GM11168 (cell line): Measurements from ENCODE around the gene BEND5.

Source experiments
- in situ Hi-C: fragments of 300-500 bp; cut with MboI; formaldehyde crosslinking; loops from one replicate; pipeline ENCODE4 v1.12.0; 2022; ENCODE audit warnings: low sequenced_read_pairs; ENCODE audit not compliant: unreplicated experiment

Gene BEND5

GRCh38 chr1:48776393-48777218 is at the start of gene BEND5:
TSS of gene BEND5 (minus strand) at chr1:48776891. CDS start at chr1:48776831, 60 bp downstream.
- in situ Hi-C loops, result no loop called here

DNA sequence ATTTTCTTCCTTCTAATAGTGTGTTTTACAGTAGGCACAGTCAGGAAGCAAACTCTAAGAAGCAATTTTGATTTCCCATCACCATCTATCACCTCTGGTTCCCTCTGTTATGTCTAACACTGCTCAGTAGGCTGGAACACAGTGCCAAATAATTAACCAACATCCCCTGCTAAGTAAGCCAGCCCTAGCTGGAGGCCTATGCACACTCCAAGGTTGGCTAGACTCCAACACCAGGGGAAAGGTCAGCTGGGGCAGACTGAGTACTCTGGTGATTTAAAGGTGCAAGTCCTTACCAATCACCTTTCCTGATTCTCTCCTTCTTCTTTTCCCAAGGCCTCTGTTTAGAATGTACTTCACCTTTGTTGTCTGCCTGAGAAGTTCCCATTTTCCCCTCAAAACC is 46.5 kb upstream of the BEND5 start:
- in situ Hi-C loops, result no loop called here

GRCh38 chr1:48820491-48820890 is 43.8 kb upstream of the BEND5 start:
- in situ Hi-C loops, result no loop called here

DNA sequence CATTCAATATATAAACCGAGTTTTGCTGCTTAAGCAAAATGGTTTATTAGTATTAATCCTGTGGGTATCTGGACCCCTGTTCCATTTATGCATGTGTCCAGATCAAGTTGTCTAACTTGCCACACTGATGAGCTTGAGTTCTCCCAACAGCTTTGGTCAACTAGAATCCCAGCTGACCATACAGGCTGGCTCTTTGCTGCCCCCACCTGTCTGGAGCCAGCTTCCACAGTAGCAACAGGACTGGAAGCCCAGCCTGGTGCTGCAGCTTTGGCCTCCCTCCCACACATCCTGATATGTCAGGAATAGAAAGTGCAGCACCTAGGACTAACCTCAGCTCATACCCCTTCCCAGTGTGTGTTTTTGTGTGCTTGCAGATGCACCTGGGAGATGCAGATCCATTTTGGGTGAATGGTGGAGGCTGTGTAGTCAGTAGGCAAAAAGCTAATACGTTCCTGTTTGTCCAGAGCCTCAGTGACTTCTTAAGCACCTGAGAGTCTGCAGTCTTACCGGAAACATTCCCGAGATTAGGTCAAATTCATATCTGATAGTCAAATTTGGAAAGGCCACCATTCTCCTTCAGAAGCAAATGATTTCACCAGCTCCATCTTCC is 40.9 kb upstream of the BEND5 start:
- in situ Hi-C loops, result no loop called here

- in situ Hi-C loops, result no loop called here
These were observed 34.0 kb upstream of the BEND5 start for GRCh38 chr1:48810740-48811139.

GRCh38 chr1:48808496-48808895 is 31.8 kb upstream of the BEND5 start:
- in situ Hi-C loops, result no loop called here

DNA sequence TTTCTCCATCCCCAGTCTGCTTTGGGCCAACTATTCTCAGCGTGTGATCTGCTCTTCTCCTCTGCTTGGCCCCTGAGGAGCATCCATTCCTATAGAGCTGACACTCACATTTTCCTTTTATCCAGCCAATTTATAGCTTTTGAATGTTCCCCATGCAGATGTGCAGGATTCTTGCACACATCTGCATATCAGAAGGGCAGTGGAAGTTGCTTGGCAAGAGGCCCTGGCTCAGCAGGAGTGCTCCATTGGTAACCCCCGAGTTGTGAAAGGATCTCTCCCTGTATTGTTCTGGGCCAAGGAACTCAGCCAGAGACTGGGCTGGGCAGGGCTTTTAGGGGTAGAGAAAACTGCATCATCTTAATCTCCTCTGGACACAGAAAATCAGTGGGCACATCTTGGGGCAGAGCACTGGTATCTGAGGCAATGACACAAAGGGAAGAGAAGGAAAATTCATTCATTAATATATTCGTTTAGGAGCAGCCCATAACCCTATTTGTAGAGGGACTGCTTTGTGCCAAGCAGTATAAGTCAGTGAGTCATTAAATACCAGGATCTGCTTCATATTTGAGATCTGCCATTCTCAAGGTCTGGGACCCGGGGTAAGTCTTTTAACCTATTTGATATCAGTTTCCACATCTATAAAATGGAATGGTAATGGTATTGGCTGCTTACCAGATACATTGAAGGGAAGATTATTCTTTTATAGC is 31.0 kb upstream of the BEND5 start:
- in situ Hi-C loops, result no loop called here

GRCh38 chr1:48803474-48803873 is 26.8 kb upstream of the BEND5 start:
- in situ Hi-C loops, result no loop called here

DNA sequence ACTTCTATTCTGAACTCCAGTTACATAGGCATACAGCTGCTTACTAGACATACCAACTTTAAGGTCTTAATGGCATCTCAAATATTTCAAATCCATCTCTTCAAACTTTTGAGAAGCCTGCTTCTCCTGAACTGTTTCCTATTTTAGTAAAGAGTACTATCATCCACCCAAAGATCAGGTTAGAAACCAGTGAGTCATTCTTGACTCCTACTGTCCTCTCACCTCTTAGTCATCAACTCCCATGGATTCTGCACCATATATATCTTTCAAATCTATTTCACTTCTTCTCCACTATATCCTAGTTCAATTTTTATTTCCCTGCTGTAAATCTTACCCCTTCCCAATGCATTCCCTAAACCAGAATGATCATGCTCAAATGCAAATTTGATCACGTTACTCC is 18.1 kb upstream of the BEND5 start:
- in situ Hi-C loops, result no loop called here

DNA sequence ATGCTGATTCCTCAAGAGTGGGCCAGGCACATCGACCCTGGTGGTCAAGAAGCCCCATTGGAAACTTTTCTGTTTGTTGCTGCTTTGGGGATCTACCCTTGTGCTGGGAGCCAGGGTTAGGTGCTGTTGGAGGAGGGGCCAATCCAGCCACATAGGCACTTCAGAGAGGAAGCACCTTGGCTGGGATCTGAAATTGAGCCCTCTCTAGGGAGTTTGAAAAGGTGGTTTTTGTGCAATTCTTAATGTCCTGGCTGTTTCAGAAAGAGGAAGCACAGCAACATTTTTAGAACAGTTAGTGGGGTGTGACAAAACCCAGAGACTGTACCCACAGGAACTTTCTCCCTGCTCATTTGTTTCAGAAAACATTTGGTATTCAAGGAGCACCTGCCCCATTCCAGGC is 17.2 kb upstream of the BEND5 start:
- in situ Hi-C loops, result no loop called here

- in situ Hi-C loops, result no loop called here
These were observed 16.3 kb upstream of the BEND5 start for GRCh38 chr1:48792961-48793360.

DNA sequence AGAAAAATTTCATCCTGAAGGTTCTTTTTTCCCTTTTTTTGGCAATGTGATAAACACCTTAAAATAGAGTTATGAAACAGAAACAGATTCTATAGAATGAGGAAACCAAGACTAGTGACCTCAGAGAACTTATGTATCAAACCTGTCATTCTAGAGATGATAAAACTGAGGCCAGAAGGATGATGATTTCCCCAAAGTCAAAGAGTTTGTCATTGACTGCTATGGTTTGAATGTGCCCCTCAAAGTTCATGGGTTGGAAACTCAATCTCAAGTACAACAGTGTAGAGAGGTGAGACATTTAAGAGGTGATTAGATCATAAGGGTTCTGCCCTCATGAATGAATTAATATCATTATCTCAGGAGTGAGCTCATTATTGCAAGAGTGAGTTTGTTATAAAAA is 13.7 kb upstream of the BEND5 start:
- in situ Hi-C loops, result no loop called here

DNA sequence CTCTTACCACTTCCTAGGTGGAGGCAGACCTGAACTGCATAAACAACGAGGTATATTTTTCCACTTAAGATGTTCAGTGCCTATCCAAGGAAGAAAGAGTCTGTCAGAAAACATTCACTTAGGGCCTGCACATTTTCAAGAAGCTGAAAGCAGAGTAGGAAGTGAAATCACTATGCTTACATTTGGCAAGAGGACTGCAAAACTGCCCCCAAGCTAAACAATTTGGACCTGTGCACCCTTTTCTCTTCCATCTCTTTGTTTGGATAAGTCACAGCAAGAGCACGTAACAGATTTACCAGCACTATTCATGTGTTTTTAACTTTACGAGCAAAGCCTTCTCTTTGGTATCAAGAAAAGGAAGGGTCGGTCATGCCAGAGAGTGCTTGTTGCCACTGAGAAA is 13.2 kb upstream of the BEND5 start:
- in situ Hi-C loops, result no loop called here

DNA sequence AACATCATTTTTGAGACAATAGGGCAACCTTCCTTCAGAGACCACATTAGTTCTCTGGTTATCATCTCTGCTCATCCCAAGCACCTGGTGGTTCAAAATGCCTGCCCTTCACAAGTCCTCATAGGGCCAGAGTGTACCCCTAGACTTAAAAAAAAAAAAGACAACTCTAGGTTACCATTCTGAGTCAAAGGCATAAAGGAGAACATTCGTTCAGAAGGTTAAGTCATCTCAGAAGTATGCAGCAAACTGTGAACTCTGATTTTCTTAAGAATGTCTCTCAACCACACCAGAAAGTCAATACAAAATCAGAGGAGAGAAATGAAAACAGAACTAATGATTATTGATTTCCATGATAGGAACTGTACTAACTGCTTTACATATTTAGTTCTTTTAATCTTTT is 9.2 kb upstream of the BEND5 start:
- in situ Hi-C loops, result no loop called here

GRCh38 chr1:48784301-48784700 is 7.6 kb upstream of the BEND5 start:
- in situ Hi-C loops, result no loop called here

DNA sequence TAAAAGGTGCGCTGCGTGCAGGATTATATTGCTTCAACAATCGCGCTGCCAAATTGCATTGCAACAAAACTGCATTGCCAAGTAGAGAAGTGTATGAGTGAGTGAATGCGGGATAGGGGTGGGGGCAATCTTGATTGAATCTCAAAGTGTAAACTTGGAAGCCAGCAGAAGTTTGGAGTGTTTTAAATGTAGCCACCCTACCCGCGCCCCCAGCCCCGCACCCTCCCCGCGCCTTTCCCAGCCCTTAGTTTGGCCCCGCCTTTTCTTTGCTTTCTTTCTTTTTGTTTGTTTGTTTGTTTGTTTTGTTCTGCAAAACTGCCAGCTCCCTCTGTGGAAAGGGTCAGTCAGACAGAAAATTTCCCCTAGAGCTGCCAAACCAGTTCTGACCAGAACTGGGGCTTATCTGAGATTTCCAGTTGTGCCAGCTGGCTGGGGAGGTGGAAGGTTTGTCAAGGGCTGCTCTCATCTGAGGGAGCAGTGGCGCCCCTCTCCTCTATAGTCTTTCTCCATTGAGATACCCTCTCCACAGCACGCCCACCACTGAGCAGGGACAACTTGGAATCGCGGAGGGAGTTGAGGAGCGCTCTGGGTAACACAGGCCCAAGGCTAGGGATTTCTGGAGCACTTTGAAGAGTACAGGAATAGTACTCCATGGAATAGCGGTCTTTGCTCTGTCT is 666 bp upstream of the BEND5 start:
- in situ Hi-C loops, result no loop called here

DNA sequence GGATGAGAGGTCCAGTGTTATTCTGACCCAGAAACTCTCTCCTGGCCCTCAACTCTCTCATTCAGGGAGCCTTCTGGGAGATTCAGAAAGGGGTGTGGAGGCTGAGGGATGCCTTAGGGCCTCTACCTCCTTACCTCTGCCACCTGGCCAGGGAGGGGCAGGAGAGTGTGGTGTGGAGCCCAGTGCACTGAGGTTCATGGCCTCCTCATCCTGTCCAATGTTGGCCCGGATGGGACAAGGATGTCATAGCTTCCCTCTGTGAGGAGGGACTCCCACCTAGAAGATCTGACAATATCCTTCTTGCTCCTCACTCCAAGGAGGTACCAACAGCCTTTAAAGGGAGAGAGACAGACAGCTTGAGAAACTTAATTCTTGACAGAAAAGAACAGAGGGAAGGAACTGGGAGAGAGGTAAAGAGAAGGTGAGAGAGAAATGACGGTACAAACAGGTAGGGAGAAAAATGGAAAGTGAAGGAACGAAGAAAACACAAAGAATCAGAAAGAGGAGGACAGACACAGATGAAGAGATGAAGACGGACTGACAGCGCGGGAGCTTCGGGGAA is 779 bp downstream of the BEND5 start:
- in situ Hi-C loops, result no loop called here

GRCh38 chr1:48773133-48773532 is 3.6 kb downstream of the BEND5 start:
- in situ Hi-C loops, result no loop called here

DNA sequence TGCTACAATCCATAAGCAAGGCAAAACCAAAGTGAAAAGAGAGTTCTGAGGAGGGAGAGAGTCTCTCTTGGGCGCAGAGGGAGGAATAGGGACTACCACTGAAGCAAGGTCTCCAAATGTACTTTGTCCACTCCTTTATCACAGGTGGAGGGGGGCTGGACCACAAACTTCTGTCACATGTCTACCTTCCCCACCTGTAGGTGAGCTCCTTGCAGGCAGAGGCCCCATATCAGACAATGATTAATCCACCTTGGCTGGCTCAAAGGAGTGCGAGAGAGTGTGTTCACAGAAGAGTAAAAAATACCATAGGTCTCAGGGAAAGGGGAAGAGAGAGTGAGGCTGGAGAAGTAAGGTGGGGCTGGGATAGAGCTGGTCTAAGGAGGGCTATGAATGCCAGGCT is 4.5 kb downstream of the BEND5 start:
- in situ Hi-C loops, result no loop called here

GRCh38 chr1:48771561-48771960 is 5.1 kb downstream of the BEND5 start:
- in situ Hi-C loops, result no loop called here
